Ascending aorta (tissue), 2 donors: ENCODE results near the gene ANKRD42. TPM values are rescaled to one million over a fixed set of nuclear protein-coding genes. Genes with fewer than 3 reads are reported as not detected.

Source experiments
- DNase-seq, 2 donors: peaks; one replicate each; pipeline ENCODE4 v3.0.0-alpha.2; 2019; ENCODE audit warnings: low spot score in 2 of 2
- H3K27ac ChIP-seq, 2 donors: fragments of 200-600 bp; sonication (generic); one replicate each; pipeline ENCODE4 v1.5.1; 2016 to 2017; ENCODE audit warnings: mild to moderate bottlenecking in 1 of 2
- H3K27me3 ChIP-seq: fragments of 200-600 bp; sonication (generic); one replicate; pipeline ENCODE4 v1.5.1; 2017
- H3K36me3 ChIP-seq, 2 donors: fragments of 200-600 bp; sonication (generic); one replicate each; pipeline ENCODE4 v1.5.1; 2016
- H3K4me1 ChIP-seq, 2 donors: fragments of 200-600 bp; sonication (generic); one replicate each; pipeline ENCODE4 v1.5.1; 2016 to 2017; ENCODE audit warnings: mild to moderate bottlenecking in 1 of 2
- H3K4me3 ChIP-seq, 2 donors: fragments of 200-600 bp; sonication (generic); one replicate each; pipeline ENCODE4 v1.5.1; 2016 to 2017; ENCODE audit warnings: mild to moderate bottlenecking in 1 of 2
- H3K9me3 ChIP-seq, 2 donors: fragments of 200-600 bp; sonication (generic); one replicate each; pipeline ENCODE4 v1.5.1; 2016
- CTCF ChIP-seq, 3 experiments: fragments of 200-600 bp in 2 of 3; fragments of 450-650 bp in 1 of 3; sonication (generic) in 2 of 3; IDR thresholded peaks; one replicate each; pipeline ENCODE4 v1.5.1; 2016 to 2019; ENCODE audit warnings: antibody characterized with exemption in 3 of 3, mild to moderate bottlenecking in 1 of 3, moderate library complexity in 1 of 3
- intact Hi-C: fragments of 100-400 bp; cut with DNase I; formaldehyde crosslinking; loops from one replicate; pipeline ENCODE4 v1.15.1; 2023
- total RNA-seq: library from RNA; depleted of rRNA; stranded (reverse); fragments of >200 nt; gene quantifications from one replicate; pipeline ENCODE4 v1.1.0, GENCODE V29; 2016

Gene ANKRD42
- total RNA-seq, 1 donor from 2014 or later: 25.1 TPM

GRCh38 chr11:83153764-83154163 is 39.7 kb upstream of the ANKRD42 start:
- Histone ChIP-seq H3K27me3 (no peaks in the 10 kb centered on the region), H3K36me3 (no peaks in the 10 kb centered on the region), H3K4me1 (peaks cover 0 to 6% of the 10 kb centered on the region in 2 donors), H3K9me3 (no peaks in the 10 kb centered on the region), H3K4me3 (no peak overlapping the region), H3K27ac (no peak overlapping the region)
- intact Hi-C loops: loop anchor here (10.0 kb wide), 1 partner anchor 429 kb away; no protein-coding TSS in a partner anchor
- DNase-seq: no peak
- no peak for TF ChIP-seq CTCF (IDR thresholded peaks at IDR 0.05)

DNA sequence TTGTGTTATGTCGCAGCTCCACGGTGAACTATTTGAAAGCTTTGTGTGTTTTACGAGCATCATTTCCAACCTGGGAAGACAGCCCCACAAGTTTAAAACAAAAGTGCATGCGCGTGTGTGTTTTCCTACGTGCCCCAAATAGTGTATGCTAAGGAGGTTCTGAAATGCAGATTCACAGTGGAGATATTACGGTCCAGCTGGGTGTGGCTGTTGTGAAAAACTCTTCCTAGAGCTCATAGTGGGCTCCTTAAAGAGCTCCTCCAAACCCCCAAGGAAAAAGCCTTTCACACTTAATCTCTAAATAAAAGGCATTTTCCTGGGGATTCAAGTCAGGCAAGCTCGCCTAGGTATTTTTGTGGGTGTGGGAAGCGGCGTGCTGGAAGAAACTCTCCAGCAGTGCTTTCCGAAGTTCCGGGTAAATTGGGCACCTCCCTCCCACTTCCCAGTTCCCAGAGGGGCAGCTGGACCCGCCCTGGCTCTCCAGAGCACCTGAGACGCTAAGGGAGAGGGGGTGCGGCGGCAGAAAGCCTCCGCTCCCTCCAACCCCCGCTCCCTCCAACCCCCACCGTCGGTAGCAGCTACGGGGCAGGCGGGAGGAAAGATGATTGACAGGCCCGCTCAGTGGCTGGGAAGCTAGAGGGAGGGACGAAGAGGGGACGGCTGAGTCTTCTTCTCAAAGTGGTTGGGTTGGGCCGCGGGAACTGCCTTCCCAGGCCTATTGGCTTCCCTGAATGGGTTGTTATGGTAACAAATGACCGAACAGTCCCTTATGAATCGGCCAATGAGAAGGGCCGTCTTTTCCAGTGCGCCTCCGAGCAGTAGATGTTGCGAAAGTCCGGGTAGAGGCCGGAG is 37.1 kb upstream of the ANKRD42 start:
- Histone ChIP-seq H3K4me3 (peak overlapping the region; percentile 70 to 95), H3K27me3 (no peaks in the 10 kb centered on the region), H3K9me3 (no peaks in the 10 kb centered on the region), H3K27ac (peak overlapping the region; percentile 89 to 94), H3K4me1 (peaks cover 4 to 6% of the 10 kb centered on the region in 2 donors), H3K36me3 (no peaks in the 10 kb centered on the region)
- intact Hi-C loops: loop anchor here (1.0 to 10.0 kb wide), 4 partner anchors 104 to 432 kb away; partner anchors contain the start of genes CCDC90B and DDIAS
- peak; percentile 99 to 100 for DNase-seq
- TF ChIP-seq CTCF (IDR thresholded peaks at IDR 0.05): no peak

GRCh38 chr11:83156996-83157593 is 36.4 kb upstream of the ANKRD42 start, which contains the start of gene PCF11:
Gene PCF11 (plus strand): TSS chr11:83157131. CDS start chr11:83157440, 309 bp downstream.
- H3K9me3 ChIP-seq: no peaks in the 10 kb centered on the region
- intact Hi-C loops: loop anchor here (1.0 to 10.0 kb wide), 6 partner anchors 36 to 432 kb away; partner anchors contain the start of genes ANKRD42, CCDC90B, DDIAS and RAB30
- peak within 1 kb of the TSS; percentile 99 to 100 for H3K27ac ChIP-seq
- no peaks in the 10 kb centered on the region for H3K36me3 ChIP-seq
- H3K4me3 ChIP-seq: peak within 1 kb of the TSS; percentile 94 to 95
- H3K27me3 ChIP-seq: no peaks in the 10 kb centered on the region
- no peak for TF ChIP-seq CTCF (IDR thresholded peaks at IDR 0.05)
- no peak for DNase-seq
- peaks cover 6 to 8% of the 10 kb centered on the region in 2 donors for H3K4me1 ChIP-seq

GRCh38 chr11:83157594-83158356 is 35.7 kb upstream of the ANKRD42 start:
- DNase-seq: peak in 1 of 2 donors; percentile 77
- H3K27me3 ChIP-seq: no peaks in the 10 kb centered on the region
- H3K27ac ChIP-seq: peak overlapping the region; percentile 99 to 100
- H3K9me3 ChIP-seq: no peaks in the 10 kb centered on the region
- intact Hi-C loops: loop anchor here (1.0 to 10.0 kb wide), 4 partner anchors 36 to 433 kb away; partner anchors contain the start of genes ANKRD42 and RAB30
- peak overlapping the region; percentile 92 to 94 for H3K4me3 ChIP-seq
- peaks cover 8 to 14% of the 10 kb centered on the region in 2 donors for H3K4me1 ChIP-seq
- no peaks in the 10 kb centered on the region for H3K36me3 ChIP-seq
- TF ChIP-seq CTCF (IDR thresholded peaks at IDR 0.05): peak in 1 of 3 experiments; percentile 10

DNA sequence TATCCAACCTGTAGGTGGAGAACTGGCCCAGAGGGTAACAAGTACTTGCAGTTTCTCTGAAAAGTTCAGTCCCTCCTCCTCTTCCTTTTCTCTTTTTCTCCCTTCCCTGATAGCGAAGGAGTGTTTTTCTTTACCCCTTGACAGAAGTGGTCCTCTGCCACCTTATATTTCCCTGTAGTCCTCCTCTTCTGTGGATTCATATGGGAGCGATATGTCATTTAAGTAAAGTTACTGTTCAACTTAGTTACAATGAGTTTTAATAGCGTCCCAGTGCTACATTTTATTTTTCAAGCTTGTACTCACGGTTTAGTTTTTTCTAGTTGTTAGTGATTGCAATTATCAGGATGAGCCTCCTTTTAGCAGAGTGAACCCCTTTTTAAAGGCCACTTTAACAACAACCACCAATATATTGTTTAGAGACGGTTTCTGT is 35.1 kb upstream of the ANKRD42 start:
- intact Hi-C loops: loop anchor here (10.0 kb wide), 1 partner anchor 434 kb away; no protein-coding TSS in a partner anchor
- no peak for TF ChIP-seq CTCF (IDR thresholded peaks at IDR 0.05)
- no peak for DNase-seq
- peaks cover 8 to 17% of the 10 kb centered on the region in 2 donors for H3K4me1 ChIP-seq
- H3K4me3 ChIP-seq: peak overlapping the region; percentile 92 to 94
- H3K36me3 ChIP-seq: no peaks in the 10 kb centered on the region
- no peaks in the 10 kb centered on the region for H3K9me3 ChIP-seq
- H3K27ac ChIP-seq: peak overlapping the region; percentile 99 to 100
- H3K27me3 ChIP-seq: no peaks in the 10 kb centered on the region
